Measurements from ENCODE around the gene PCBP3. TPM values are rescaled to one million over a fixed set of nuclear protein-coding genes. Genes with fewer than 3 reads are reported as not detected.
"Not testable (repeated sequence)": the region's sequence is repeated elsewhere in the genome, so short reads cannot be mapped to it uniquely, and the experiment has no call there.

PCBP3 gene
- 1 to 10 TPM; 2.3 to 2.5 TPM for total RNA-seq
- long read RNA-seq, partial matches to known transcripts, result 0 of 1 reads
- long read RNA-seq, other reads (novel, unspliced or antisense), result 1 of 1 reads

DNA sequence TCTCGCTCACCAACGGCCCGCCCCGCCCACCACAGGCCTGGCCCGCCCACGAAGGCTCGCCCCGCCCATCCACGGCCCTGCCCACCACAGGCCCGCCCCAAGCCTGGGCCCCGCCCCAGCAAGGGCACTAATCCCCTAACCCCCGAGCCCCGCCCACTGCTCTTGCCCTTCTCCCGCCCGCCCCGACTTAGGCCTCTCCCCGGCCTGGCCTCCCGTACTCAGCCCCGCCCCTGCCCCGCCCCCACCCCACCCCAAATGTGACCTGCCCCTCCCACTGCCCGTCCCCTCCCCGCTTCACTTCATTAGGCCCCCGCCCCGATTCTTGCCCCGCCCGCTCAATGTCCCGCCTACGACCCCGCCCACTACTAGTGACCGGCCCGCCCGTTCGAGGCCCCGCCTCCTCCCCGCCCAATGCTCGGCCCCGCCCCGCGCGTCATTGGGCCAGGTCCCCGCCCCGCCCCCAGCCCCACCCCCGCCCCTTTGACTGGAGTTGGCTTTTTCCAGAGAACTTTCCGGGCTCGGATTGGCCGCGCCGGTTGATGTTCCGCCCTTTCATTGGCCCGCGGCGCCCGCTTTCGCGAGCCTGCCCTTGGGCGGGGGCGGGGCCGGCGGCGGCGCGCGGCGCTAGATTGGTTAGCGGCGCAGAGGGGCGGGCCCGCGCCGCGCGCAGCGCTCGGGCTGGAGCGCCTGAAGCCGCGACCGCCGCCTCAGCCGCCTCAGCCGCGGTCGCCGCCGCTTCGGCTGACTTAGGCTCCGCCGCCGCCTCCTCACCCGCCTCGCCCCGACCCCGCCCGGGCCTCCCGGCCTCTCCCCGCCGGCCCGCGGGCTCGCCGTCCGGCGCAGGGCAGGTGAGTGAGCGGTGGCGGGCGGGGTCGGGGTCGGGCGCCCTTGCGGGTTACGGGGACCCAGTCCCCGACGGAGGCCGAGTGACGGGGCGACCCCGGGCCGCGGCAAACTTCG, at the start of gene PCBP3:
Gene PCBP3, plus strand, starts transcription at position 705 of the 960 bp plus-strand sequence. CDS start 206,361 bp downstream, outside the sequence.
- intact Hi-C loops (cut with DNase I, micrococcal nuclease), result no loop called here
- ATAC-seq, result peak; percentile 86
- peak; percentile 98 for DNase-seq

- intact Hi-C loops (cut with DNase I, micrococcal nuclease), result loop anchor here in 1 of 2 donors (5.0 kb wide), 1 partner anchor 118 kb away; no protein-coding TSS in a partner anchor
- DNase-seq, result peak in 1 of 2 donors; percentile 18
- no peak for ATAC-seq
Observed at GRCh38 chr21:45594721-45595489, 48.6 kb upstream of the PCBP3 start.

- ATAC-seq (no peak), DNase-seq (no peak)
Observed at GRCh38 chr21:45595574-45596295, 47.8 kb upstream of the PCBP3 start.

GRCh38 chr21:45596704-45597318, 46.7 kb upstream of the PCBP3 start:
- DNase-seq (peak; percentile 55 to 89), ATAC-seq (peak; percentile 93)
- intact Hi-C loops (cut with DNase I, micrococcal nuclease), result loop anchor here in 1 of 2 donors (5.0 kb wide), 1 partner anchor 120 kb away; no protein-coding TSS in a partner anchor

More at GRCh38 chr21:45595574-45596295, 47.8 kb upstream of the PCBP3 start:
- intact Hi-C loops (cut with DNase I, micrococcal nuclease), result loop anchor here in 1 of 2 donors (5.0 kb wide), 1 partner anchor 118 kb away; no protein-coding TSS in a partner anchor

- intact Hi-C loops (cut with DNase I, micrococcal nuclease), result loop anchor here in 1 of 2 donors (5.0 kb wide), 1 partner anchor 121 kb away; no protein-coding TSS in a partner anchor
- ATAC-seq, result no peak
- no peak for DNase-seq
Observed at GRCh38 chr21:45598109-45598508, 45.4 kb upstream of the PCBP3 start.

DNA sequence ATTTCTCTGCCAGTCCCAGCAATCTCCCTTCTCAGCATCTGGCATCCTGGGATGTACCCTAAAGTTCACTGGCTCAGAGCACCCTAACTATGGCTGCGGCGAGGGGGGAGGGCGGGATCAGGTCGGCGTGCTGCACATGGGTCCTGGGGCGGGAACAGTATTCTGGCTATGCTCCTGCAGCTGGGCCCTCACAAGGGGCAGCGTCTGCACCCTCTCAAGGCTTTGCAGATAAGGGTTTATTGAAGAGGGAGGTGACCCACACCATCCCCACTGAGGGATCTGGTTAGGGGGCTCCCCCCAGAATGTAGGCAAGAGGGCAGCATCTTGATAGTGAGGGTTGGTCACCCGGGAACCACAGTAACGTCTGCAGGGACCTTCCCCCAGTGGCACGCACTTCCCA, 44.9 kb upstream of the PCBP3 start:
- no peak for ATAC-seq
- intact Hi-C loops (cut with DNase I, micrococcal nuclease), result loop anchor here in 1 of 2 donors (5.0 kb wide), 1 partner anchor 121 kb away; no protein-coding TSS in a partner anchor
- no peak for DNase-seq

- no peak for ATAC-seq
- intact Hi-C loops (cut with DNase I, micrococcal nuclease), result loop anchor here in 1 of 2 donors (5.0 kb wide), 1 partner anchor 122 kb away; no protein-coding TSS in a partner anchor
- no peak for DNase-seq
Observed at GRCh38 chr21:45599146-45599581, 44.4 kb upstream of the PCBP3 start.

- DNase-seq (no peak), ATAC-seq (no peak)
- intact Hi-C loops (cut with DNase I, micrococcal nuclease), result no loop called here
Observed at GRCh38 chr21:45600248-45600647, 43.3 kb upstream of the PCBP3 start.

- DNase-seq (no peak), ATAC-seq (no peak)
- intact Hi-C loops (cut with DNase I, micrococcal nuclease), result no loop called here
Observed at GRCh38 chr21:45601551-45601950, 42.0 kb upstream of the PCBP3 start.

GRCh38 chr21:45602106-45602505, 41.4 kb upstream of the PCBP3 start:
- no peak for DNase-seq
- ATAC-seq, result no peak
- intact Hi-C loops (cut with DNase I, micrococcal nuclease), result no loop called here

DNA sequence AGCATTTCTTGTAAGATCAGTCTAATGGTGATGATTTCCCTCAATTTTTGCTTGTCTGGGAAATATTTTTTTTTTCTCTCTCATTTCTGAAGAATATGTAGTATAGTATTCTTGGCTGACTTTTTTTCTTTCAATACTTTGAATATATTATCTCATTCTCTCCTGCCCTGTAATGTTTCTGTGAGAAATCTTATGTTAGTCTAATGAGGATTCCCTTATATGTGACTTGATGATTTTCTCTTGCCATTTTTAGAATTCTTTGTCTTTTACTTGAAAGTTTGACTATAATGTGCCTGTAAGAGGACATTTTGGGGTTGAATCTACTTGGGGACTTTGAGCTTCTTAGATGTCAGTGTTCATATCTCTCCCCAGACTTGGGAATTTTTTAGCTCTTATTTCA, 40.0 kb upstream of the PCBP3 start:
- no peak for ATAC-seq
- no peak for DNase-seq
- intact Hi-C loops (cut with DNase I, micrococcal nuclease), result no loop called here

DNA sequence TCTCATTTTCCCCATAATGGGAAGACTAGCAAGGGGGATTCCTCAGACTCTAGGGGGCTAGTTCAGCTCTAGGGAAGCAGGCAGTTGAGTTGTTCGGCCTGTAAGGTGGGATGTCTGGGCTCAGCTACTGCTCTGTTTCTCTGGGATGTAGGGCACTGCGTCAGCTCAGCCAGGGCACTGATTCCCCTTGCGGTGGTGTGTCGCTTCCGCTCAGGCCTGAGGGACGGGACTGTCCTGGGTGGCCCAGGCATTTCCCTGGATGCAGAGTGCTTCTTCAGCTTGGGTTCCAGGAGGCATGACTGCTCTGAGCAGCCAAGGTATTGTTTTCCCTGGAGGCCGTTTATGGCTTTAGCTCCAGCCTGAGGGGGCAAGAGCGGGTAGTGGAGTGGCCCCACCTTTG, 38.8 kb upstream of the PCBP3 start:
- not testable (repeated sequence) for DNase-seq, ATAC-seq

DNA sequence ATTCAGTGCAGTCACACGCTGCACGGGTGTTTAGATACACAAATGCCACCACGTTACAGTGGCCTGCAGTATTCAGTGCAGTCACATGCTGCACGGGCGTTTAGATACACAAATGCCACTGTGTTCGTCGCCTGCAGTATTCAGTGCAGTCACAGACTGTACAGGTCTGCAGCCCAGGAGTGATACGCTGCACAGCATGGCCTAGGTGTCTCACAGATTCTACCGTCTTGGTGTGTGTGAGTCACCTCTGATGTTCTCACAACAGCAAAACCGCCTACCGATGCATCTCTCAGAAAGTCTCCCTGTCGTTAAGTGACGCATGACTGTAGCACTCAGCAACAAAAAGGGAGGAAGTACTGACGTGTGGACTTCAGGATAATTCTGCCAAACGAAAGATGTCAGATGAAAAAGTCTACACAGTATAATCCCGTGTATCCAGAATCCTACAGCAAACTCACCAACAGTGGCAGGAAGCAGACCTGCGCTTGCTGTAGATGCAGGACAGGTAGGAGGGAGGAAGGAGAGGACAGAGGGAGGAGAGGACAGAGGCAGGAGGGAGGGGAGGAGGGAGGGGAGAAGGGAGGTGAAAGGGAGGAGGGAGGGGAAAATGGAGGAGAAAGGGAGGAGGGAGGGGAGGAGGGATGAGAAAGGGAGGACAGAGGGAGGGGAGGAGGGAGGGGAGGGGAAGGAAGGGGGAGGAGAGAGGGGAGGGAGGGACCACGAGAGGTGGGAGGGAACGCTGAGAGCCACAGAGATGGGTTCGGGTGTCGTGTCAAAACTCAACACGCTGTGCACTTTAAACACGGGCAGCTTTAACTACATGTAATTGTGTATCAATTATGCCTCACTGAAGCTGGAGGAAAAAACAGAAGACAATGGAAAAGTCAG, 36.3 kb upstream of the PCBP3 start:
- ATAC-seq (no peak), DNase-seq (no peak)
- intact Hi-C loops (cut with DNase I, micrococcal nuclease), result no loop called here

More for the DNA sequence above, 38.8 kb upstream of the PCBP3 start:
- intact Hi-C loops (cut with DNase I, micrococcal nuclease), result not testable (repeated sequence)

- ATAC-seq (no peak), DNase-seq (no peak)
- intact Hi-C loops (cut with DNase I, micrococcal nuclease), result no loop called here
Observed at GRCh38 chr21:45607909-45608295, 35.6 kb upstream of the PCBP3 start.

DNA sequence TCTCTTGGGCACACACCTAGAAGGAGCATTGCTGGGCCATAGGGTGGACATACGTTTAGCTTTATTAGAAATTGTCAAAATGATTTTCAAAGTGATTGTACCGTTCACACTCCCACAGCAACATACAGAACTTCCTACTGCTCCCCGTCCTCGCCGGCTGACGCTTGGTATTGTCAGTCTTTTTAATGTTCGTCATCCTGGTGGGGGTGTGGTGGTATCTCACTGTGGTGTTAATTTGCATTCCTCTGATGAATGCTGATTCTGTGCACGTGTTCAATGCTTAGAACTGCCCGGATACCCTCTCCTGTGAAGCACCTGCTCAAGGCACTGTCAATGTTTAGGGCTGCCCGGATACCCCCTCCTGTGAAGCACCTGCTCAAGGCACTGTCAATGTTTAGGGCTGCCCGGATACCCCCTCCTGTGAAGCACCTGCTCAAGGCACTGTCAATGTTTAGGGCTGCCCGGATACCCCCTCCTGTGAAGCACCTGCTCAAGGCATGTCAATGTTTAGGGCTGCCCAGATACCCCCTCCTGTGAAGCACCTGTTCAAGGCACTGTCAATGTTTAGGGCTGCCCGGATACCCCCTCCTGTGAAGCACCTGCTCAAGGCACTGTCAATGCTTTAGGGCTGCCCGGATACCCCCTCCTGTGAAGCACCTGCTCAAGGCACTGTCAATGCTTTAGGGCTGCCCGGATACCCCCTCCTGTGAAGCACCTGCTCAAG, 34.6 kb upstream of the PCBP3 start:
- ATAC-seq; DNase-seq; intact Hi-C loops (cut with DNase I, micrococcal nuclease): not testable (repeated sequence)

GRCh38 chr21:45609616-45610015, 33.9 kb upstream of the PCBP3 start:
- DNase-seq; ATAC-seq; intact Hi-C loops (cut with DNase I, micrococcal nuclease): not testable (repeated sequence)
